Measurements from ENCODE around the gene DDI2. TPM values are rescaled to one million over a fixed set of nuclear protein-coding genes. Genes with fewer than 3 reads are reported as not detected.

The DDI2 gene
- total and polyA plus RNA-seq, 2 experiments from 2014 or later, result 5.6 to 27.4 TPM

GRCh38 chr1:15668089-15668754, 51.0 kb downstream of the DDI2 start:
- no peaks in the 10 kb centered on the region for H3K36me3 ChIP-seq (replicated peaks; ENCODE audit: insufficient read depth, low read depth)
- H3K27me3 ChIP-seq, result no peaks in the 10 kb centered on the region
- H3K4me2 ChIP-seq, result no peak overlapping the region
- no peaks in the 10 kb centered on the region for H3K9me3 ChIP-seq (ENCODE audit: low read depth)
- TF ChIP-seq EZH2 (IDR thresholded peaks at IDR 0.05; ENCODE audit: borderline replicate concordance) (no peak), CTCF (IDR thresholded peaks at IDR 0.05; ENCODE audit: poor library complexity) (no peak), EZH2phosphoT487 (IDR thresholded peaks at IDR 0.05; ENCODE audit: low read depth, severe bottlenecking, unreplicated experiment) (no peak)
- WGBS (ENCODE audit: low lambda C conversion rate, missing lambda C conversion rate), result 84% methylated on average over 5 of the region's 5 CpGs
- no peaks in the 10 kb centered on the region for H3K9me2 ChIP-seq (replicated peaks; ENCODE audit: insufficient read depth)
- H4K20me1 ChIP-seq (ENCODE audit: insufficient read depth, poor library complexity, severe bottlenecking), result no peaks in the 10 kb centered on the region
- H3K4me1 ChIP-seq (ENCODE audit: insufficient read depth), result peaks cover 5% of the 10 kb centered on the region
- peak; percentile 20 for DNase-seq (ENCODE audit: low spot score)
- no peak overlapping the region for H2AFZ ChIP-seq
- no peak overlapping the region for H3K27ac ChIP-seq
- peaks cover 5% of the 10 kb centered on the region for H3K79me2 ChIP-seq
- H3K4me3 ChIP-seq, result no peak overlapping the region

- TF ChIP-seq CTCF (IDR thresholded peaks at IDR 0.05; ENCODE audit: poor library complexity), result no peak
- TF ChIP-seq EZH2 (IDR thresholded peaks at IDR 0.05; ENCODE audit: borderline replicate concordance), result no peak
- no peak for TF ChIP-seq EZH2phosphoT487 (IDR thresholded peaks at IDR 0.05; ENCODE audit: low read depth, severe bottlenecking, unreplicated experiment)
- H3K4me3 ChIP-seq, result no peak overlapping the region
These were observed 51.8 kb downstream of the DDI2 start for GRCh38 chr1:15669074-15669473.

GRCh38 chr1:15669864-15670263, 52.6 kb downstream of the DDI2 start:
- no peak overlapping the region for H3K27ac ChIP-seq
- H3K27me3 ChIP-seq, result no peaks in the 10 kb centered on the region
- WGBS (ENCODE audit: low lambda C conversion rate, missing lambda C conversion rate), result 89% methylated on average over 4 of the region's 4 CpGs
- DNase-seq (ENCODE audit: low spot score), result no peak
- H3K4me2 ChIP-seq, result no peak overlapping the region
- H3K4me3 ChIP-seq, result no peak overlapping the region
- no peak overlapping the region for H2AFZ ChIP-seq
- no peaks in the 10 kb centered on the region for H3K79me2 ChIP-seq
- H3K4me1 ChIP-seq (ENCODE audit: insufficient read depth), result peaks cover 5% of the 10 kb centered on the region
- H3K36me3 ChIP-seq (replicated peaks; ENCODE audit: insufficient read depth, low read depth), result no peaks in the 10 kb centered on the region
- no peaks in the 10 kb centered on the region for H3K9me3 ChIP-seq (ENCODE audit: low read depth)
- H4K20me1 ChIP-seq (ENCODE audit: insufficient read depth, poor library complexity, severe bottlenecking), result no peaks in the 10 kb centered on the region
- TF ChIP-seq EZH2phosphoT487 (IDR thresholded peaks at IDR 0.05; ENCODE audit: low read depth, severe bottlenecking, unreplicated experiment) (no peak), CTCF (IDR thresholded peaks at IDR 0.05; ENCODE audit: poor library complexity) (no peak), EZH2 (IDR thresholded peaks at IDR 0.05; ENCODE audit: borderline replicate concordance) (no peak)
- H3K9me2 ChIP-seq (replicated peaks; ENCODE audit: insufficient read depth), result no peaks in the 10 kb centered on the region

More at GRCh38 chr1:15669074-15669473, 51.8 kb downstream of the DDI2 start:
- H3K4me2 ChIP-seq, result no peak overlapping the region
- DNase-seq (ENCODE audit: low spot score), result no peak
- H3K79me2 ChIP-seq, result peaks cover 3% of the 10 kb centered on the region
- H3K9me3 ChIP-seq (ENCODE audit: low read depth), result no peaks in the 10 kb centered on the region
- no peaks in the 10 kb centered on the region for H3K27me3 ChIP-seq
- H4K20me1 ChIP-seq (ENCODE audit: insufficient read depth, poor library complexity, severe bottlenecking), result no peaks in the 10 kb centered on the region
- no peak overlapping the region for H2AFZ ChIP-seq
- no peaks in the 10 kb centered on the region for H3K9me2 ChIP-seq (replicated peaks; ENCODE audit: insufficient read depth)
- peaks cover 5% of the 10 kb centered on the region for H3K4me1 ChIP-seq (ENCODE audit: insufficient read depth)
- H3K36me3 ChIP-seq (replicated peaks; ENCODE audit: insufficient read depth, low read depth), result no peaks in the 10 kb centered on the region
- H3K27ac ChIP-seq, result no peak overlapping the region
- WGBS (ENCODE audit: low lambda C conversion rate, missing lambda C conversion rate), result 89% methylated on average over 10 of the region's 10 CpGs
